IMR-90 (cell line): ENCODE results near the gene SHROOM4. TPM values are rescaled to one million over a fixed set of nuclear protein-coding genes. Genes with fewer than 3 reads are reported as not detected.

Experiments
- ATAC-seq: fragments of 200-7000 bp; cut with Tn5 transposase; 2 replicates; pipeline ENCODE4 v1.9.1; 2020; ENCODE audit warnings: low read depth, mild to moderate bottlenecking, moderate library complexity
- BruUV-seq: library from RNA; stranded (reverse); fragments of 400-500 nt; replicated peaks from 2 replicates; lab custom pipeline; 2021; lab: Mats Ljungman, UMichigan
- CTCF ChIA-PET: fragments of 300-600 bp; formaldehyde crosslinking; extraction: SDS; loops from one replicate; lab custom pipeline; 2021; ENCODE audit warnings: antibody characterized with exemption; lab: Yijun Ruan, JAX
- POLR2A ChIA-PET: fragments of 300-600 bp; sonication (Branson Sonifier 250); formaldehyde crosslinking; loops from one replicate; lab custom pipeline; 2022; ENCODE audit warnings: antibody characterized with exemption; ENCODE audit not compliant: unreplicated experiment; lab: Charles Lee
- DNase-seq: peaks from one replicate; pipeline ENCODE4 v3.0.0; 2013
- H2AFZ ChIP-seq: replicated peaks from 2 replicates; pipeline ENCODE3; 2013; ENCODE audit warnings: low read length, mild to moderate bottlenecking; ENCODE audit not compliant: poor library complexity
- H2AK5ac ChIP-seq: 2 replicates; pipeline ENCODE4 v1.6.1; 2013; ENCODE audit warnings: low read depth, low read length, inconsistent platforms
- H2AK9ac ChIP-seq: replicated peaks from 2 replicates; pipeline ENCODE3; 2013; ENCODE audit warnings: mild to moderate bottlenecking, low read depth, low read length, moderate library complexity; ENCODE audit not compliant: poor library complexity
- H2BK120ac ChIP-seq: 2 replicates; pipeline ENCODE4 v1.6.1; 2013; ENCODE audit warnings: low read depth, low read length, inconsistent platforms
- H2BK15ac ChIP-seq: 3 replicates; pipeline ENCODE4 v1.6.1; 2013; ENCODE audit warnings: low read depth, low read length, inconsistent platforms
- H2BK20ac ChIP-seq: 2 replicates; pipeline ENCODE4 v1.6.1; 2013; ENCODE audit warnings: low read depth, mild to moderate bottlenecking, inconsistent platforms, low read length, moderate library complexity
- H2BK5ac ChIP-seq: 2 replicates; pipeline ENCODE4 v1.6.1; 2013; ENCODE audit warnings: mild to moderate bottlenecking, low read depth, low read length, inconsistent platforms; ENCODE audit not compliant: poor library complexity, severe bottlenecking
- H3K14ac ChIP-seq: replicated peaks from 2 replicates; pipeline ENCODE4 v1.6.1; 2013; ENCODE audit warnings: low read depth, low read length, inconsistent platforms
- H3K18ac ChIP-seq: 2 replicates; pipeline ENCODE4 v1.6.1; 2013; ENCODE audit warnings: low read depth, low read length, control low read depth
- H3K23ac ChIP-seq: 2 replicates; pipeline ENCODE4 v1.6.1; 2013; ENCODE audit warnings: low read depth, low read length, inconsistent platforms
- H3K27ac ChIP-seq: 2 replicates; pipeline ENCODE4 v1.5.1; 2013; ENCODE audit warnings: mild to moderate bottlenecking, control low read depth, low read length; ENCODE audit not compliant: insufficient read depth
- H3K27me3 ChIP-seq: 2 replicates; pipeline ENCODE4 v1.6.1; 2013; ENCODE audit warnings: low read length; ENCODE audit not compliant: control insufficient read depth, insufficient read depth
- H3K36me3 ChIP-seq: 2 replicates; pipeline ENCODE4 v1.6.1; 2013; ENCODE audit warnings: low read length, mixed read lengths; ENCODE audit not compliant: control insufficient read depth, insufficient read depth
- H3K4ac ChIP-seq: 2 replicates; pipeline ENCODE4 v1.6.1; 2013; ENCODE audit warnings: low read depth, low read length, inconsistent platforms
- H3K4me1 ChIP-seq: 2 replicates; pipeline ENCODE4 v1.6.1; 2013; ENCODE audit warnings: low read length, mixed read lengths; ENCODE audit not compliant: control insufficient read depth, insufficient read depth
- H3K4me2 ChIP-seq: 2 replicates; pipeline ENCODE4 v1.6.1; 2013; ENCODE audit warnings: low read depth, mild to moderate bottlenecking, control low read depth, low read length, moderate library complexity
- H3K4me3 ChIP-seq: 2 replicates; pipeline ENCODE4 v1.5.1; 2013; ENCODE audit warnings: low read depth, mild to moderate bottlenecking, control low read depth, low read length, moderate library complexity; ENCODE audit not compliant: insufficient read depth
- H3K56ac ChIP-seq: 2 replicates; pipeline ENCODE4 v1.6.1; 2013; ENCODE audit warnings: low read length, inconsistent platforms; ENCODE audit not compliant: insufficient read depth; ENCODE audit errors: extremely low read depth
- H3K79me1 ChIP-seq, 2 experiments: 2 replicates each; pipeline ENCODE4 v1.6.1; 2013; ENCODE audit warnings: low read length in 2 of 2, inconsistent platforms in 1 of 2, low read depth in 1 of 2
- H3K9ac ChIP-seq: 2 replicates; pipeline ENCODE4 v1.6.1; 2013; ENCODE audit warnings: low read depth, low read length, control low read depth
- H3K9me1 ChIP-seq: 2 replicates; pipeline ENCODE4 v1.6.1; 2013; ENCODE audit warnings: low read length, inconsistent platforms; ENCODE audit not compliant: insufficient read depth
- H3K9me3 ChIP-seq: 2 replicates; pipeline ENCODE4 v1.6.1; 2013; ENCODE audit warnings: low read length; ENCODE audit not compliant: control insufficient read depth, insufficient read depth
- H4K20me1 ChIP-seq: 2 replicates; pipeline ENCODE4 v1.6.1; 2013; ENCODE audit warnings: low read length, inconsistent platforms; ENCODE audit not compliant: insufficient read depth
- H4K5ac ChIP-seq: 2 replicates; pipeline ENCODE4 v1.6.1; 2013; ENCODE audit warnings: mild to moderate bottlenecking, low read depth, low read length, control low read depth
- H4K8ac ChIP-seq, 2 experiments: 2 replicates each; pipeline ENCODE4 v1.6.1; 2013; ENCODE audit warnings: low read depth in 2 of 2, low read length in 2 of 2, control low read depth in 1 of 2, inconsistent platforms in 1 of 2
- H4K91ac ChIP-seq: 2 replicates; pipeline ENCODE4 v1.6.1; 2013; ENCODE audit warnings: low read depth, low read length, inconsistent platforms; ENCODE audit not compliant: insufficient read depth
- BHLHE40 ChIP-seq: fragments of 150-350 bp; IDR thresholded peaks from 2 replicates; pipeline ENCODE4 v1.6.1; 2016; ENCODE audit warnings: mild to moderate bottlenecking, low read depth, low read length
- CEBPB ChIP-seq: IDR thresholded peaks from 2 replicates; pipeline ENCODE4 v1.6.1; 2012; ENCODE audit warnings: low read depth, low read length, improper control_type of control experiment
- CHD1 ChIP-seq: IDR thresholded peaks from 2 replicates; pipeline ENCODE4 v1.6.1; 2012; ENCODE audit warnings: low read depth, low read length, improper control_type of control experiment
- CTCF ChIP-seq: conservative IDR thresholded peaks from 2 replicates; pipeline ENCODE4 v1.5.1; 2012; ENCODE audit warnings: mild to moderate bottlenecking, low read depth, low read length, improper control_type of control experiment
- ELK1 ChIP-seq: fragments of 150-350 bp; IDR thresholded peaks from 2 replicates; pipeline ENCODE4 v1.6.1; 2016; ENCODE audit warnings: low read depth, mild to moderate bottlenecking, low read length, moderate library complexity, borderline replicate concordance
- MAFK ChIP-seq: IDR thresholded peaks from 2 replicates; pipeline ENCODE4 v1.6.1; 2012; ENCODE audit warnings: low read depth, low read length, improper control_type of control experiment
- MAZ ChIP-seq: IDR thresholded peaks from 2 replicates; pipeline ENCODE4 v1.6.1; 2012; ENCODE audit warnings: low read depth, mild to moderate bottlenecking, low read length, improper control_type of control experiment, moderate library complexity, borderline replicate concordance
- MXI1 ChIP-seq: IDR thresholded peaks from 2 replicates; pipeline ENCODE4 v1.6.1; 2012; ENCODE audit warnings: low read depth, mild to moderate bottlenecking, low read length, moderate library complexity, borderline replicate concordance
- NFE2L2 ChIP-seq: fragments of 150-350 bp; IDR thresholded peaks from 2 replicates; pipeline ENCODE4 v1.6.1; 2016; ENCODE audit warnings: low read depth, mild to moderate bottlenecking, low read length
- POLR2A ChIP-seq: IDR thresholded peaks from 2 replicates; pipeline ENCODE4 v1.6.1; 2012; ENCODE audit warnings: mild to moderate bottlenecking, low read depth, low read length
- RAD21 ChIP-seq: IDR thresholded peaks from 2 replicates; pipeline ENCODE4 v1.6.1; 2012; ENCODE audit warnings: low read length, improper control_type of control experiment
- RCOR1 ChIP-seq: IDR thresholded peaks from 2 replicates; pipeline ENCODE4 v1.6.1; 2012; ENCODE audit warnings: mild to moderate bottlenecking, low read length, improper control_type of control experiment; ENCODE audit not compliant: insufficient replicate concordance
- RFX5 ChIP-seq: IDR thresholded peaks from 2 replicates; pipeline ENCODE4 v1.8.0; 2012; ENCODE audit warnings: low read depth, mild to moderate bottlenecking, low read length, moderate library complexity
- SMC3 ChIP-seq: fragments of 150-350 bp; IDR thresholded peaks from 2 replicates; pipeline ENCODE4 v1.6.1; 2016; ENCODE audit warnings: low read depth, mild to moderate bottlenecking, antibody characterized with exemption, low read length, moderate library complexity
- WGBS, 2 experiments: methylation state at CpG; one replicate each; pipeline versions ENCODE4 v1.1.5 to v1.1.7; 2013; ENCODE audit warnings: missing lambda C conversion rate in 2 of 2; ENCODE audit not compliant: insufficient read length in 1 of 2; ENCODE audit errors: extremely low coverage in 2 of 2; 5-methylcytosine and 5-hydroxymethylcytosine counted together
- dilution Hi-C: fragments of 300-500 bp; cut with HindIII; formaldehyde crosslinking; loops from one replicate; pipeline ENCODE4 v1.14.3; 2018; ENCODE audit warnings: low sequenced_read_pairs; ENCODE audit not compliant: unreplicated experiment
- in situ Hi-C: fragments of 300-500 bp; cut with MboI; formaldehyde crosslinking; loops from 3 replicates; pipeline ENCODE4 v1.14.3; 2019; ENCODE audit warnings: low sequenced_read_pairs, inconsistent platforms, mixed read lengths
- intact Hi-C: fragments of 100-400 bp; cut with micrococcal nuclease; formaldehyde crosslinking; loops from 2 replicates; pipeline ENCODE4 v1.10.0; 2022
- polyA plus RNA-seq, 3 experiments: library from polyadenylated mRNA; depleted of rRNA; stranded (reverse); fragments of >200 nt; gene quantifications; 2 replicates each; pipeline ENCODE4 v1.2.3, GENCODE V29; 2012; ENCODE audit warnings: low replicate concordance in 1 of 3
- total RNA-seq: library from RNA; depleted of rRNA; stranded (reverse); fragments of >200 nt; gene quantifications from 2 replicates; pipeline ENCODE4 v1.2.3, GENCODE V29; 2012

Gene SHROOM4
- total and polyA plus RNA-seq, 2 of the 4 experiments (the other 2 are of a cell fraction) = 1.0 to 2.2 TPM

- no peak overlapping the region for H3K4ac ChIP-seq
- H3K18ac ChIP-seq = no peak overlapping the region
- no peaks in the 10 kb centered on the region for H4K20me1 ChIP-seq
- no peak overlapping the region for H2AFZ ChIP-seq
- DNase-seq (no peak), ATAC-seq (no peak)
- H3K4me2 ChIP-seq = no peak overlapping the region
- no peak overlapping the region for H3K27ac ChIP-seq
- H4K5ac ChIP-seq = no peak overlapping the region
- no peaks in the 10 kb centered on the region for H3K79me1 ChIP-seq
- no peak overlapping the region for H2BK120ac ChIP-seq
- H3K4me1 ChIP-seq = no peaks in the 10 kb centered on the region
- H3K36me3 ChIP-seq = no peaks in the 10 kb centered on the region
- no peak overlapping the region for H4K8ac ChIP-seq
- WGBS, 2 experiments = 55% methylated on average over 2 of the region's 5 CpGs; no CpG with 5 or more reads in 1 of the 2 experiments
- TF ChIP-seq ELK1 = no peak
- no peak for TF ChIP-seq RCOR1
- TF ChIP-seq BHLHE40 = no peak
- TF ChIP-seq CTCF = no peak
- no peak for TF ChIP-seq POLR2A
- TF ChIP-seq MXI1 = no peak
- no peak for TF ChIP-seq SMC3
- TF ChIP-seq MAZ = no peak
- TF ChIP-seq NFE2L2 = no peak
- TF ChIP-seq CHD1 = no peak
- no peak for TF ChIP-seq RAD21
- no peak for TF ChIP-seq MAFK
- no peak for TF ChIP-seq RFX5
- no peak for TF ChIP-seq CEBPB
- H3K23ac ChIP-seq = no peak overlapping the region
- no TSS peak for BruUV-seq
- intact Hi-C loops (no loop called here), dilution Hi-C loops (no loop called here), in situ Hi-C loops (no loop called here)
- no peak overlapping the region for H3K56ac ChIP-seq
- no peak overlapping the region for H4K91ac ChIP-seq
- no peak overlapping the region for H2BK20ac ChIP-seq
- H3K9ac ChIP-seq = no peak overlapping the region
- no peak overlapping the region for H2BK15ac ChIP-seq
- POLR2A ChIA-PET = no interaction called here
- no peak overlapping the region for H2BK5ac ChIP-seq
- no peaks in the 10 kb centered on the region; the same call in 1 of the 2 replicates for H3K27me3 ChIP-seq
- H2AK5ac ChIP-seq = no peak overlapping the region
- H3K9me3 ChIP-seq = no peaks in the 10 kb centered on the region
- H3K9me1 ChIP-seq = no peaks in the 10 kb centered on the region
- CTCF ChIA-PET = no interaction called here
- no peak overlapping the region for H3K14ac ChIP-seq
- H2AK9ac ChIP-seq = no peak overlapping the region
- no peak overlapping the region for H3K4me3 ChIP-seq
Observed at GRCh38 chrX:50838820-50839600, 25.0 kb upstream of the SHROOM4 start.
